Uterus (tissue), 2 donors: ENCODE data around the gene TBX6.

Experiments used
- POLR2A ChIP-seq, 2 donors: fragments of 450-650 bp; IDR thresholded peaks; one replicate each; pipeline ENCODE4 v1.6.1; 2016; ENCODE audit warnings: antibody characterized with exemption in 2 of 2, mild to moderate bottlenecking in 1 of 2, moderate library complexity in 1 of 2
- TF ChIP-seq, protein P1 (sequence below), 4 experiments: fragments of 200-600 bp in 2 of 4; fragments of 450-650 bp in 2 of 4; sonication (generic) in 2 of 4; IDR thresholded peaks; one replicate each; pipeline ENCODE4 v1.5.1; 2016 to 2019; ENCODE audit warnings: antibody characterized with exemption in 4 of 4, mild to moderate bottlenecking in 2 of 4, moderate library complexity in 1 of 4

- TF ChIP-seq, protein P1, sequence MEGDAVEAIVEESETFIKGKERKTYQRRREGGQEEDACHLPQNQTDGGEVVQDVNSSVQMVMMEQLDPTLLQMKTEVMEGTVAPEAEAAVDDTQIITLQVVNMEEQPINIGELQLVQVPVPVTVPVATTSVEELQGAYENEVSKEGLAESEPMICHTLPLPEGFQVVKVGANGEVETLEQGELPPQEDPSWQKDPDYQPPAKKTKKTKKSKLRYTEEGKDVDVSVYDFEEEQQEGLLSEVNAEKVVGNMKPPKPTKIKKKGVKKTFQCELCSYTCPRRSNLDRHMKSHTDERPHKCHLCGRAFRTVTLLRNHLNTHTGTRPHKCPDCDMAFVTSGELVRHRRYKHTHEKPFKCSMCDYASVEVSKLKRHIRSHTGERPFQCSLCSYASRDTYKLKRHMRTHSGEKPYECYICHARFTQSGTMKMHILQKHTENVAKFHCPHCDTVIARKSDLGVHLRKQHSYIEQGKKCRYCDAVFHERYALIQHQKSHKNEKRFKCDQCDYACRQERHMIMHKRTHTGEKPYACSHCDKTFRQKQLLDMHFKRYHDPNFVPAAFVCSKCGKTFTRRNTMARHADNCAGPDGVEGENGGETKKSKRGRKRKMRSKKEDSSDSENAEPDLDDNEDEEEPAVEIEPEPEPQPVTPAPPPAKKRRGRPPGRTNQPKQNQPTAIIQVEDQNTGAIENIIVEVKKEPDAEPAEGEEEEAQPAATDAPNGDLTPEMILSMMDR (IDR thresholded peaks at IDR 0.05): no peak
- TF ChIP-seq POLR2A (IDR thresholded peaks at IDR 0.05): no peak
Observed at GRCh38 chr16:30060346-30060745, 31.4 kb downstream of the TBX6 start.
